ENCODE results near the gene PPP6R3. TPM values are rescaled to one million over a fixed set of nuclear protein-coding genes. Genes with fewer than 3 reads are reported as not detected.

PPP6R3 gene
- total and polyA plus RNA-seq, 2 of the 13 experiments (the other 11 are each of a cell fraction or from before 2014, with no cell fraction given), result 41.2 to 83.4 TPM

DNA sequence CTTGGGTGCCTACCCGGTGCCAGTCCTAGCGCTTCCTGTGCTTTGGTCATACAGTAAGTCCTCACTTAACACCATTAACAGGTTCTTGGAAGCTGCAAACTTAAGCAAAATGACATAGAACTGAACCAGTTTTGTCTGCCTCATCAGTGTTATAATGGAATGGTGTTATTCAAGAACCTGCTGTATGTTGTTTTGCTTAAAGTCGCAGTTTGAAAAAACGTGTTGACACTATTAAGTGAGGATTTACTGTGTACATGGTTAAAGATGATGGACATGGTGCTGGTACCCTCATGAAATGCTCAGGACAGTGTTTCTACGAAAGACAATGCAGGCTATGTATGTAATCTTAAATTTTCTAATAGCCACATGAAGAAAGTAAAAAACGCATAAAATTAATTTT, 41.3 kb downstream of the PPP6R3 start (continued):
- TF ChIP-seq, protein P1, sequence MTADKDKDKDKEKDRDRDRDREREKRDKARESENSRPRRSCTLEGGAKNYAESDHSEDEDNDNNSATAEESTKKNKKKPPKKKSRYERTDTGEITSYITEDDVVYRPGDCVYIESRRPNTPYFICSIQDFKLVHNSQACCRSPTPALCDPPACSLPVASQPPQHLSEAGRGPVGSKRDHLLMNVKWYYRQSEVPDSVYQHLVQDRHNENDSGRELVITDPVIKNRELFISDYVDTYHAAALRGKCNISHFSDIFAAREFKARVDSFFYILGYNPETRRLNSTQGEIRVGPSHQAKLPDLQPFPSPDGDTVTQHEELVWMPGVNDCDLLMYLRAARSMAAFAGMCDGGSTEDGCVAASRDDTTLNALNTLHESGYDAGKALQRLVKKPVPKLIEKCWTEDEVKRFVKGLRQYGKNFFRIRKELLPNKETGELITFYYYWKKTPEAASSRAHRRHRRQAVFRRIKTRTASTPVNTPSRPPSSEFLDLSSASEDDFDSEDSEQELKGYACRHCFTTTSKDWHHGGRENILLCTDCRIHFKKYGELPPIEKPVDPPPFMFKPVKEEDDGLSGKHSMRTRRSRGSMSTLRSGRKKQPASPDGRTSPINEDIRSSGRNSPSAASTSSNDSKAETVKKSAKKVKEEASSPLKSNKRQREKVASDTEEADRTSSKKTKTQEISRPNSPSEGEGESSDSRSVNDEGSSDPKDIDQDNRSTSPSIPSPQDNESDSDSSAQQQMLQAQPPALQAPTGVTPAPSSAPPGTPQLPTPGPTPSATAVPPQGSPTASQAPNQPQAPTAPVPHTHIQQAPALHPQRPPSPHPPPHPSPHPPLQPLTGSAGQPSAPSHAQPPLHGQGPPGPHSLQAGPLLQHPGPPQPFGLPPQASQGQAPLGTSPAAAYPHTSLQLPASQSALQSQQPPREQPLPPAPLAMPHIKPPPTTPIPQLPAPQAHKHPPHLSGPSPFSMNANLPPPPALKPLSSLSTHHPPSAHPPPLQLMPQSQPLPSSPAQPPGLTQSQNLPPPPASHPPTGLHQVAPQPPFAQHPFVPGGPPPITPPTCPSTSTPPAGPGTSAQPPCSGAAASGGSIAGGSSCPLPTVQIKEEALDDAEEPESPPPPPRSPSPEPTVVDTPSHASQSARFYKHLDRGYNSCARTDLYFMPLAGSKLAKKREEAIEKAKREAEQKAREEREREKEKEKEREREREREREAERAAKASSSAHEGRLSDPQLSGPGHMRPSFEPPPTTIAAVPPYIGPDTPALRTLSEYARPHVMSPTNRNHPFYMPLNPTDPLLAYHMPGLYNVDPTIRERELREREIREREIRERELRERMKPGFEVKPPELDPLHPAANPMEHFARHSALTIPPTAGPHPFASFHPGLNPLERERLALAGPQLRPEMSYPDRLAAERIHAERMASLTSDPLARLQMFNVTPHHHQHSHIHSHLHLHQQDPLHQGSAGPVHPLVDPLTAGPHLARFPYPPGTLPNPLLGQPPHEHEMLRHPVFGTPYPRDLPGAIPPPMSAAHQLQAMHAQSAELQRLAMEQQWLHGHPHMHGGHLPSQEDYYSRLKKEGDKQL (CRISPR knock-in tag; IDR thresholded peaks at IDR 0.05; ENCODE audit: low read depth), result no peak
- no peak for TF ChIP-seq TBP (CRISPR knock-in tag; IDR thresholded peaks at IDR 0.05)
- no peak for TF ChIP-seq ZIK1 (CRISPR knock-in tag; IDR thresholded peaks at IDR 0.05; ENCODE audit: borderline replicate concordance, low read depth)
- no peak for TF ChIP-seq AHR (CRISPR knock-in tag; IDR thresholded peaks at IDR 0.05)
- TF ChIP-seq, protein P2, sequence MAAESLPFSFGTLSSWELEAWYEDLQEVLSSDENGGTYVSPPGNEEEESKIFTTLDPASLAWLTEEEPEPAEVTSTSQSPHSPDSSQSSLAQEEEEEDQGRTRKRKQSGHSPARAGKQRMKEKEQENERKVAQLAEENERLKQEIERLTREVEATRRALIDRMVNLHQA (CRISPR knock-in tag; IDR thresholded peaks at IDR 0.05), result no peak
- TF ChIP-seq NR2F1 (CRISPR knock-in tag; IDR thresholded peaks at IDR 0.05), result no peak
- no peak for TF ChIP-seq ZNF234 (CRISPR knock-in tag; conservative IDR thresholded peaks at IDR 0.05)
- no peak for TF ChIP-seq PTBP1 (IDR thresholded peaks at IDR 0.05; ENCODE audit: low read depth, low read length, poor library complexity, severe bottlenecking)
- TF ChIP-seq, protein P3, sequence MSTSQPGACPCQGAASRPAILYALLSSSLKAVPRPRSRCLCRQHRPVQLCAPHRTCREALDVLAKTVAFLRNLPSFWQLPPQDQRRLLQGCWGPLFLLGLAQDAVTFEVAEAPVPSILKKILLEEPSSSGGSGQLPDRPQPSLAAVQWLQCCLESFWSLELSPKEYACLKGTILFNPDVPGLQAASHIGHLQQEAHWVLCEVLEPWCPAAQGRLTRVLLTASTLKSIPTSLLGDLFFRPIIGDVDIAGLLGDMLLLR (CRISPR knock-in tag; IDR thresholded peaks at IDR 0.05), result no peak
- no peak for TF ChIP-seq PHF20 (CRISPR knock-in tag; IDR thresholded peaks at IDR 0.05)
- TF ChIP-seq NR2C2 (CRISPR knock-in tag; IDR thresholded peaks at IDR 0.05; ENCODE audit: borderline replicate concordance), result no peak
- TF ChIP-seq, protein P4, sequence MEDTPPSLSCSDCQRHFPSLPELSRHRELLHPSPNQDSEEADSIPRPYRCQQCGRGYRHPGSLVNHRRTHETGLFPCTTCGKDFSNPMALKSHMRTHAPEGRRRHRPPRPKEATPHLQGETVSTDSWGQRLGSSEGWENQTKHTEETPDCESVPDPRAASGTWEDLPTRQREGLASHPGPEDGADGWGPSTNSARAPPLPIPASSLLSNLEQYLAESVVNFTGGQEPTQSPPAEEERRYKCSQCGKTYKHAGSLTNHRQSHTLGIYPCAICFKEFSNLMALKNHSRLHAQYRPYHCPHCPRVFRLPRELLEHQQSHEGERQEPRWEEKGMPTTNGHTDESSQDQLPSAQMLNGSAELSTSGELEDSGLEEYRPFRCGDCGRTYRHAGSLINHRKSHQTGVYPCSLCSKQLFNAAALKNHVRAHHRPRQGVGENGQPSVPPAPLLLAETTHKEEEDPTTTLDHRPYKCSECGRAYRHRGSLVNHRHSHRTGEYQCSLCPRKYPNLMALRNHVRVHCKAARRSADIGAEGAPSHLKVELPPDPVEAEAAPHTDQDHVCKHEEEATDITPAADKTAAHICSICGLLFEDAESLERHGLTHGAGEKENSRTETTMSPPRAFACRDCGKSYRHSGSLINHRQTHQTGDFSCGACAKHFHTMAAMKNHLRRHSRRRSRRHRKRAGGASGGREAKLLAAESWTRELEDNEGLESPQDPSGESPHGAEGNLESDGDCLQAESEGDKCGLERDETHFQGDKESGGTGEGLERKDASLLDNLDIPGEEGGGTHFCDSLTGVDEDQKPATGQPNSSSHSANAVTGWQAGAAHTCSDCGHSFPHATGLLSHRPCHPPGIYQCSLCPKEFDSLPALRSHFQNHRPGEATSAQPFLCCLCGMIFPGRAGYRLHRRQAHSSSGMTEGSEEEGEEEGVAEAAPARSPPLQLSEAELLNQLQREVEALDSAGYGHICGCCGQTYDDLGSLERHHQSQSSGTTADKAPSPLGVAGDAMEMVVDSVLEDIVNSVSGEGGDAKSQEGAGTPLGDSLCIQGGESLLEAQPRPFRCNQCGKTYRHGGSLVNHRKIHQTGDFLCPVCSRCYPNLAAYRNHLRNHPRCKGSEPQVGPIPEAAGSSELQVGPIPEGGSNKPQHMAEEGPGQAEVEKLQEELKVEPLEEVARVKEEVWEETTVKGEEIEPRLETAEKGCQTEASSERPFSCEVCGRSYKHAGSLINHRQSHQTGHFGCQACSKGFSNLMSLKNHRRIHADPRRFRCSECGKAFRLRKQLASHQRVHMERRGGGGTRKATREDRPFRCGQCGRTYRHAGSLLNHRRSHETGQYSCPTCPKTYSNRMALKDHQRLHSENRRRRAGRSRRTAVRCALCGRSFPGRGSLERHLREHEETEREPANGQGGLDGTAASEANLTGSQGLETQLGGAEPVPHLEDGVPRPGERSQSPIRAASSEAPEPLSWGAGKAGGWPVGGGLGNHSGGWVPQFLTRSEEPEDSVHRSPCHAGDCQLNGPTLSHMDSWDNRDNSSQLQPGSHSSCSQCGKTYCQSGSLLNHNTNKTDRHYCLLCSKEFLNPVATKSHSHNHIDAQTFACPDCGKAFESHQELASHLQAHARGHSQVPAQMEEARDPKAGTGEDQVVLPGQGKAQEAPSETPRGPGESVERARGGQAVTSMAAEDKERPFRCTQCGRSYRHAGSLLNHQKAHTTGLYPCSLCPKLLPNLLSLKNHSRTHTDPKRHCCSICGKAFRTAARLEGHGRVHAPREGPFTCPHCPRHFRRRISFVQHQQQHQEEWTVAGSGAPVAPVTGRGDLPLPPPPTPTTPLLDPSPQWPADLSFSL (CRISPR knock-in tag; IDR thresholded peaks at IDR 0.05), result no peak
